Muscle of arm (tissue), 12 donors: ENCODE data around the gene INTS6. TPM values are rescaled to one million over a fixed set of nuclear protein-coding genes. Genes with fewer than 3 reads are reported as not detected.

ENCODE experiments used
- DNase-seq: peaks from one replicate; pipeline ENCODE4 v3.0.0-alpha.2; 2013
- polyA plus RNA-seq, 12 donors: library from polyadenylated mRNA; unstranded; fragments of 120-200 nt; gene quantifications; one replicate each; pipeline ENCODE4 v1.2.1, GENCODE V29; 2013; ENCODE audit not compliant: insufficient read length in 12 of 12

Gene INTS6
- polyA plus RNA-seq, 12 donors = 18.9 to 38.2 (median 23.3) TPM; not detected in 1

GRCh38 chr13:51323824-51324511 lies 128.9 kb downstream of the INTS6 start:
- no peak for DNase-seq

GRCh38 chr13:51322826-51323225 lies 130.0 kb downstream of the INTS6 start:
- no peak for DNase-seq

- no peak for DNase-seq
Measured at GRCh38 chr13:51321836-51322235, 131.0 kb downstream of the INTS6 start.

GRCh38 chr13:51318876-51319275 lies 134.0 kb downstream of the INTS6 start:
- DNase-seq = no peak

GRCh38 chr13:51318015-51318414 lies 134.8 kb downstream of the INTS6 start:
- no peak for DNase-seq

GRCh38 chr13:51317262-51317661 lies 135.6 kb downstream of the INTS6 start:
- no peak for DNase-seq

GRCh38 chr13:51313619-51314018 lies 139.2 kb downstream of the INTS6 start:
- DNase-seq = no peak

- DNase-seq = no peak
Measured at GRCh38 chr13:51311957-51312520, 140.8 kb downstream of the INTS6 start.

Other genes starting within 250 kb of the INTS6 start
- gene FAM124A, start 230.6 kb downstream of the INTS6 start, polyA plus RNA-seq = 1 to 10 TPM in 11 of 12 donors, not detected in 1; 1.4 to 3.9 (median 2.0) TPM
- gene SERPINE3, start 113.3 kb downstream of the INTS6 start, polyA plus RNA-seq = under 1 TPM in 9 of 12 donors, not detected in 3; 0.09 to 0.47 (median 0.22) TPM
- gene WDFY2, start 131.4 kb upstream of the INTS6 start, polyA plus RNA-seq = 10 to 100 TPM in 4 of 12 donors, 1 to 10 TPM in 7, not detected in 1; 5.5 to 29.5 (median 9.5) TPM